MG63 (cell line): Measurements from ENCODE around the gene PRG2. TPM values are rescaled to one million over a fixed set of nuclear protein-coding genes. Genes with fewer than 3 reads are reported as not detected.
A peak's percentile ranks its signal among the peaks of the same experiment; 100 is the strongest.

ENCODE experiments used
- DNase-seq: peaks from one replicate; pipeline ENCODE4 v3.0.0-alpha.2; 2020
- H3K27me3 ChIP-seq: fragments of 250-450 bp; sonication (Bioruptor Pico); 2 replicates; pipeline ENCODE4 v1.5.1; 2020; ENCODE audit warnings: mild to moderate bottlenecking, moderate library complexity
- H3K36me3 ChIP-seq: fragments of 250-450 bp; sonication (Bioruptor Pico); 2 replicates; pipeline ENCODE4 v1.5.1; 2020; ENCODE audit warnings: mild to moderate bottlenecking, moderate library complexity
- H3K4me3 ChIP-seq: fragments of 250-450 bp; sonication (Bioruptor Pico); 2 replicates; pipeline ENCODE4 v1.5.1; 2020; ENCODE audit warnings: mild to moderate bottlenecking, moderate library complexity
- H3K9me3 ChIP-seq: fragments of 250-450 bp; sonication (Bioruptor Pico); 2 replicates; pipeline ENCODE4 v1.5.1; 2020; ENCODE audit warnings: mild to moderate bottlenecking, moderate library complexity
- total RNA-seq: library from RNA; depleted of rRNA; stranded (reverse); fragments of >200 nt; shearing (Covaris generic); gene quantifications from 2 replicates; pipeline ENCODE4 v1.2.3, GENCODE V29; 2014; ENCODE audit warnings: low replicate concordance

The PRG2 gene
- total RNA-seq, 1 experiment from 2014 or later, result not detected

- Histone ChIP-seq H3K27me3 (no peaks in the 10 kb centered on the region), H3K4me3 (no peak overlapping the region), H3K36me3 (no peaks in the 10 kb centered on the region), H3K9me3 (no peaks in the 10 kb centered on the region)
- DNase-seq, result peak; percentile 36
Measured at GRCh38 chr11:57387289-57388030, 3.0 kb downstream of the PRG2 start.

- Histone ChIP-seq H3K36me3 (no peaks in the 10 kb centered on the region), H3K9me3 (no peaks in the 10 kb centered on the region), H3K27me3 (no peaks in the 10 kb centered on the region), H3K4me3 (no peak overlapping the region)
- DNase-seq, result no peak
Measured at GRCh38 chr11:57386178-57386940, 4.1 kb downstream of the PRG2 start.

GRCh38 chr11:57380975-57381374 is 9.5 kb downstream of the PRG2 start, which contains the start of gene PRG3:
Gene PRG3, minus strand, starts transcription at chr11:57381150. Its CDS starts 442 bp downstream, at chr11:57380708.
- Histone ChIP-seq H3K4me3 (no peak within 1 kb of the TSS), H3K27me3 (peaks cover 4% of the 10 kb centered on the region), H3K9me3 (no peaks in the 10 kb centered on the region), H3K36me3 (no peaks in the 10 kb centered on the region)
- no peak for DNase-seq

- H3K36me3 ChIP-seq, result no peaks in the 10 kb centered on the region
- H3K9me3 ChIP-seq, result no peaks in the 10 kb centered on the region
- no peak overlapping the region for H3K4me3 ChIP-seq
- peaks cover 4% of the 10 kb centered on the region for H3K27me3 ChIP-seq
- no peak for DNase-seq
Measured at GRCh38 chr11:57379732-57380131, 10.7 kb downstream of the PRG2 start.

- Histone ChIP-seq H3K4me3 (no peak overlapping the region), H3K36me3 (no peaks in the 10 kb centered on the region), H3K9me3 (no peaks in the 10 kb centered on the region), H3K27me3 (peaks cover 4% of the 10 kb centered on the region)
- DNase-seq, result no peak
Measured at GRCh38 chr11:57378186-57378585, 12.3 kb downstream of the PRG2 start.

GRCh38 chr11:57377107-57377506 is 13.3 kb downstream of the PRG2 start:
- H3K4me3 ChIP-seq, result no peak overlapping the region
- no peak for DNase-seq
- H3K27me3 ChIP-seq, result peaks cover 4% of the 10 kb centered on the region
- no peaks in the 10 kb centered on the region for H3K9me3 ChIP-seq
- no peaks in the 10 kb centered on the region for H3K36me3 ChIP-seq

- Histone ChIP-seq H3K4me3 (no peak overlapping the region), H3K36me3 (no peaks in the 10 kb centered on the region), H3K9me3 (no peaks in the 10 kb centered on the region), H3K27me3 (peaks cover 4% of the 10 kb centered on the region)
- DNase-seq, result no peak
Measured at GRCh38 chr11:57376095-57377090, 14.1 kb downstream of the PRG2 start.

- Histone ChIP-seq H3K4me3 (no peak overlapping the region), H3K27me3 (peaks cover 4% of the 10 kb centered on the region), H3K36me3 (no peaks in the 10 kb centered on the region), H3K9me3 (no peaks in the 10 kb centered on the region)
- no peak for DNase-seq
Measured at GRCh38 chr11:57375490-57375889, 15.0 kb downstream of the PRG2 start.

- Histone ChIP-seq H3K36me3 (no peaks in the 10 kb centered on the region), H3K4me3 (no peak overlapping the region)
- DNase-seq, result no peak
Measured at GRCh38 chr11:57374966-57375365, 15.5 kb downstream of the PRG2 start.

GRCh38 chr11:57373146-57373545 is 17.3 kb downstream of the PRG2 start:
- no peak overlapping the region for H3K4me3 ChIP-seq
- H3K36me3 ChIP-seq, result no peaks in the 10 kb centered on the region
- no peak for DNase-seq
- H3K27me3 ChIP-seq, result no peaks in the 10 kb centered on the region
- no peaks in the 10 kb centered on the region for H3K9me3 ChIP-seq

More at GRCh38 chr11:57374966-57375365, 15.5 kb downstream of the PRG2 start:
- Histone ChIP-seq H3K9me3 (no peaks in the 10 kb centered on the region), H3K27me3 (peaks cover 4% of the 10 kb centered on the region)

- no peaks in the 10 kb centered on the region for H3K9me3 ChIP-seq
- H3K36me3 ChIP-seq, result no peaks in the 10 kb centered on the region
- H3K4me3 ChIP-seq, result no peak overlapping the region
- no peak for DNase-seq
- H3K27me3 ChIP-seq, result no peaks in the 10 kb centered on the region
Measured at GRCh38 chr11:57370941-57371340, 19.5 kb downstream of the PRG2 start.

GRCh38 chr11:57370251-57370650 is 20.2 kb downstream of the PRG2 start:
- peak; percentile 60 for DNase-seq

GRCh38 chr11:57368845-57369232 is 21.6 kb downstream of the PRG2 start:
- Histone ChIP-seq H3K4me3 (no peak overlapping the region), H3K9me3 (no peaks in the 10 kb centered on the region), H3K36me3 (no peaks in the 10 kb centered on the region), H3K27me3 (no peaks in the 10 kb centered on the region)
- DNase-seq, result no peak

More at GRCh38 chr11:57370251-57370650, 20.2 kb downstream of the PRG2 start:
- Histone ChIP-seq H3K27me3 (no peaks in the 10 kb centered on the region), H3K9me3 (no peaks in the 10 kb centered on the region), H3K4me3 (no peak overlapping the region), H3K36me3 (no peaks in the 10 kb centered on the region)

GRCh38 chr11:57368106-57368844 is 22.2 kb downstream of the PRG2 start:
- Histone ChIP-seq H3K36me3 (no peaks in the 10 kb centered on the region), H3K9me3 (no peaks in the 10 kb centered on the region), H3K27me3 (no peaks in the 10 kb centered on the region), H3K4me3 (no peak overlapping the region)
- DNase-seq, result peak; percentile 21

- no peak overlapping the region for H3K4me3 ChIP-seq
- H3K9me3 ChIP-seq, result no peaks in the 10 kb centered on the region
- no peaks in the 10 kb centered on the region for H3K27me3 ChIP-seq
- DNase-seq, result no peak
- no peaks in the 10 kb centered on the region for H3K36me3 ChIP-seq
Measured at GRCh38 chr11:57364851-57365660, 25.4 kb downstream of the PRG2 start.
